SK-N-SH (cell line): ENCODE measurements around the gene ZNF724.

Source experiments
- FOXM1 ChIP-seq: IDR thresholded peaks from 2 replicates; pipeline ENCODE4 v1.4.0; 2012; ENCODE audit warnings: low read depth, mild to moderate bottlenecking
- TF ChIP-seq, protein P1 (sequence below): fragments of 200-600 bp; sonication (generic); IDR thresholded peaks from 2 replicates; pipeline ENCODE4 v1.6.1; 2017; ENCODE audit warnings: antibody characterized with exemption, mild to moderate bottlenecking, moderate library complexity

DNA sequence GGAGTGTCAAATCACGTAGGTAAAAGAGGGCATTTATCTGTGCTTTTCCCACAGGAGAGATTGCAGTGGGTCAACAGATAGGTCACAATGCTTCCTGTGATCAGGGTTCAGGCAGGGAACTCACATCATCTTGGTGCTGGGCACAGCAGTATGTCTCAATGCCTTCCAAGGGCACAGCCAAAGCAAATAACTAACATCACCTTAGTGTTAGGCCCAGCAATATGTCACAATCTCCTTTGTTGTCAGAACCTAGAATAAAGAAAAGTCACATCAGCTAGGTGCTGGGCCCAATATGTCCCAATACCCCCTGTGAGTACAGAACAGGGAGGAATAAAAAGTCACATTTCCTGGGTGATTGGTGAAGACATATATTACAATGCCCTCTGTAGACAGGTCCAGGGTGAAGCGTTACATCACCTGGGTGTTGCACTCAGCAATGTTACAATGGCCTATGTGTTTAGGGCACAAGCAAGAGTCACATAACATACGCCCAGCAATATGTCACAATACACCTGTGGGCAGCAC, 11.4 kb upstream of the ZNF724 start:
- TF ChIP-seq, protein P1, sequence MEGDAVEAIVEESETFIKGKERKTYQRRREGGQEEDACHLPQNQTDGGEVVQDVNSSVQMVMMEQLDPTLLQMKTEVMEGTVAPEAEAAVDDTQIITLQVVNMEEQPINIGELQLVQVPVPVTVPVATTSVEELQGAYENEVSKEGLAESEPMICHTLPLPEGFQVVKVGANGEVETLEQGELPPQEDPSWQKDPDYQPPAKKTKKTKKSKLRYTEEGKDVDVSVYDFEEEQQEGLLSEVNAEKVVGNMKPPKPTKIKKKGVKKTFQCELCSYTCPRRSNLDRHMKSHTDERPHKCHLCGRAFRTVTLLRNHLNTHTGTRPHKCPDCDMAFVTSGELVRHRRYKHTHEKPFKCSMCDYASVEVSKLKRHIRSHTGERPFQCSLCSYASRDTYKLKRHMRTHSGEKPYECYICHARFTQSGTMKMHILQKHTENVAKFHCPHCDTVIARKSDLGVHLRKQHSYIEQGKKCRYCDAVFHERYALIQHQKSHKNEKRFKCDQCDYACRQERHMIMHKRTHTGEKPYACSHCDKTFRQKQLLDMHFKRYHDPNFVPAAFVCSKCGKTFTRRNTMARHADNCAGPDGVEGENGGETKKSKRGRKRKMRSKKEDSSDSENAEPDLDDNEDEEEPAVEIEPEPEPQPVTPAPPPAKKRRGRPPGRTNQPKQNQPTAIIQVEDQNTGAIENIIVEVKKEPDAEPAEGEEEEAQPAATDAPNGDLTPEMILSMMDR: no peak
- no peak for TF ChIP-seq FOXM1
